ENCODE data around the gene FAM171A1.
"Not testable (repeated sequence)": the region's sequence is repeated elsewhere in the genome, so short reads cannot be mapped to it uniquely, and the experiment has no call there.

The FAM171A1 gene

GRCh38 chr10:15202301-15202621 lies 168.8 kb downstream of the FAM171A1 start:
- not testable (repeated sequence) for DNase-seq

- no peak for DNase-seq
Measured at GRCh38 chr10:15201589-15202300, 169.3 kb downstream of the FAM171A1 start.

GRCh38 chr10:15200626-15201025 lies 170.5 kb downstream of the FAM171A1 start:
- DNase-seq = no peak

GRCh38 chr10:15197911-15198310 lies 173.2 kb downstream of the FAM171A1 start:
- DNase-seq = no peak

- DNase-seq = no peak
Measured at GRCh38 chr10:15197276-15197675, 173.8 kb downstream of the FAM171A1 start.

- no peak for DNase-seq
Measured at GRCh38 chr10:15196021-15196834, 174.9 kb downstream of the FAM171A1 start.

GRCh38 chr10:15189133-15189885 lies 181.8 kb downstream of the FAM171A1 start:
- DNase-seq = no peak

- DNase-seq = no peak
Measured at GRCh38 chr10:15188603-15189002, 182.5 kb downstream of the FAM171A1 start.

GRCh38 chr10:15183689-15184481 lies 187.2 kb downstream of the FAM171A1 start:
- DNase-seq = no peak

GRCh38 chr10:15182540-15183207 lies 188.4 kb downstream of the FAM171A1 start:
- no peak for DNase-seq

- DNase-seq = no peak
Measured at GRCh38 chr10:15181576-15182156, 189.4 kb downstream of the FAM171A1 start.

- DNase-seq = no peak
Measured at GRCh38 chr10:15180736-15181135, 190.4 kb downstream of the FAM171A1 start.

GRCh38 chr10:15176269-15176668 lies 194.8 kb downstream of the FAM171A1 start:
- DNase-seq = no peak

- DNase-seq = no peak
Measured at GRCh38 chr10:15175587-15175986, 195.5 kb downstream of the FAM171A1 start.

- DNase-seq = no peak
Measured at GRCh38 chr10:15172306-15172840, 198.7 kb downstream of the FAM171A1 start.

- DNase-seq = peak; percentile 38
Measured at GRCh38 chr10:15169555-15170401, 201.3 kb downstream of the FAM171A1 start.

- DNase-seq = peak; percentile 95
Measured at GRCh38 chr10:15168786-15169554, 202.1 kb downstream of the FAM171A1 start.

- peak; percentile 64 for DNase-seq
Measured at GRCh38 chr10:15168291-15168785, 202.8 kb downstream of the FAM171A1 start, which contains the start of gene NMT2. Gene NMT2 (minus strand): TSS chr10:15168693. CDS start chr10:15168612, 81 bp downstream.
